Measurements from ENCODE around the gene KIAA1755.

The KIAA1755 gene

GRCh38 chr20:38207621-38208020 lies 52.9 kb downstream of the KIAA1755 start:
- Histone ChIP-seq H3K4me1 (ENCODE audit: insufficient read depth, insufficient read length) (no peaks in the 10 kb centered on the region), H3K4me3 (ENCODE audit: insufficient read length, low read depth) (no peak overlapping the region), H3K36me3 (ENCODE audit: insufficient read depth, insufficient read length, low read length) (no peaks in the 10 kb centered on the region), H3K9ac (ENCODE audit: insufficient read length, low read depth) (no peak overlapping the region), H3K27me3 (ENCODE audit: insufficient read depth, insufficient read length) (no peaks in the 10 kb centered on the region), H3K9me3 (ENCODE audit: insufficient read depth, low read length) (no peaks in the 10 kb centered on the region)
- TF ChIP-seq SUZ12 (IDR thresholded peaks at IDR 0.05; ENCODE audit: extremely low read depth, insufficient read depth, insufficient read length) (no peak), ZNF274 (IDR thresholded peaks at IDR 0.05; ENCODE audit: low read depth, low read length) (no peak), YY1 (IDR thresholded peaks at IDR 0.05; ENCODE audit: insufficient read depth, insufficient read length) (no peak)
- DNase-seq (ENCODE audit: low read depth, low spot score) = no peak

- H3K9me3 ChIP-seq (ENCODE audit: insufficient read depth, low read length) = no peaks in the 10 kb centered on the region
- no peak for DNase-seq (ENCODE audit: low read depth, low spot score)
Measured at GRCh38 chr20:38205001-38205400, 55.5 kb downstream of the KIAA1755 start.

DNA sequence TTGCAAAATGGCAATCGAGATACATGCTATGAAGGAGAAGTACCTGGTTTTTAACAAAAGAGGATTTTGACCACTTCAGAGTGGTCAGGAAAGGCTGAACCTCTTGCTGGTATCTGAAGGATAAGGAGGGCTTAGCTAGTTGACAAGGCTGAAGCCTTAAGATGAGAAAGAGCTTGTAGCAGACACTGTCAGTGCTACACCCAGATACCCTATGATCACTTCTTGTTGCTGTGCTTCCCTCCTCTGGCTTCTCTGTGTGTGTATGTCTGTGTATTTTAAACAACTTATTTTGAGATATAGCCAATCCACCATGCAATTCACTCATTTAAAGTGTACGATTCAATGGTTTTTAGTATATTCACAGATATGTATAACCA lies 56.6 kb downstream of the KIAA1755 start:
- no peaks in the 10 kb centered on the region for H3K36me3 ChIP-seq (ENCODE audit: insufficient read depth, insufficient read length, low read length)
- DNase-seq (ENCODE audit: low read depth, low spot score) = no peak
- H3K9me3 ChIP-seq (ENCODE audit: insufficient read depth, low read length) = no peaks in the 10 kb centered on the region
- no peak overlapping the region for H3K9ac ChIP-seq (ENCODE audit: insufficient read length, low read depth)
- TF ChIP-seq SUZ12 (IDR thresholded peaks at IDR 0.05; ENCODE audit: extremely low read depth, insufficient read depth, insufficient read length) = no peak
- TF ChIP-seq YY1 (IDR thresholded peaks at IDR 0.05; ENCODE audit: insufficient read depth, insufficient read length) = no peak
- no peak for TF ChIP-seq ZNF274 (IDR thresholded peaks at IDR 0.05; ENCODE audit: low read depth, low read length)
- no peak overlapping the region for H3K4me3 ChIP-seq (ENCODE audit: insufficient read length, low read depth)
- no peaks in the 10 kb centered on the region for H3K27me3 ChIP-seq (ENCODE audit: insufficient read depth, insufficient read length)
- H3K4me1 ChIP-seq (ENCODE audit: insufficient read depth, insufficient read length) = peaks cover 8% of the 10 kb centered on the region

More at GRCh38 chr20:38205001-38205400, 55.5 kb downstream of the KIAA1755 start:
- H3K27me3 ChIP-seq (ENCODE audit: insufficient read depth, insufficient read length) = no peaks in the 10 kb centered on the region
- H3K4me3 ChIP-seq (ENCODE audit: insufficient read length, low read depth) = no peak overlapping the region
- peaks cover 4% of the 10 kb centered on the region for H3K4me1 ChIP-seq (ENCODE audit: insufficient read depth, insufficient read length)
- no peaks in the 10 kb centered on the region for H3K36me3 ChIP-seq (ENCODE audit: insufficient read depth, insufficient read length, low read length)
- TF ChIP-seq YY1 (IDR thresholded peaks at IDR 0.05; ENCODE audit: insufficient read depth, insufficient read length) (no peak), ZNF274 (IDR thresholded peaks at IDR 0.05; ENCODE audit: low read depth, low read length) (no peak), SUZ12 (IDR thresholded peaks at IDR 0.05; ENCODE audit: extremely low read depth, insufficient read depth, insufficient read length) (no peak)
- H3K9ac ChIP-seq (ENCODE audit: insufficient read length, low read depth) = no peak overlapping the region

DNA sequence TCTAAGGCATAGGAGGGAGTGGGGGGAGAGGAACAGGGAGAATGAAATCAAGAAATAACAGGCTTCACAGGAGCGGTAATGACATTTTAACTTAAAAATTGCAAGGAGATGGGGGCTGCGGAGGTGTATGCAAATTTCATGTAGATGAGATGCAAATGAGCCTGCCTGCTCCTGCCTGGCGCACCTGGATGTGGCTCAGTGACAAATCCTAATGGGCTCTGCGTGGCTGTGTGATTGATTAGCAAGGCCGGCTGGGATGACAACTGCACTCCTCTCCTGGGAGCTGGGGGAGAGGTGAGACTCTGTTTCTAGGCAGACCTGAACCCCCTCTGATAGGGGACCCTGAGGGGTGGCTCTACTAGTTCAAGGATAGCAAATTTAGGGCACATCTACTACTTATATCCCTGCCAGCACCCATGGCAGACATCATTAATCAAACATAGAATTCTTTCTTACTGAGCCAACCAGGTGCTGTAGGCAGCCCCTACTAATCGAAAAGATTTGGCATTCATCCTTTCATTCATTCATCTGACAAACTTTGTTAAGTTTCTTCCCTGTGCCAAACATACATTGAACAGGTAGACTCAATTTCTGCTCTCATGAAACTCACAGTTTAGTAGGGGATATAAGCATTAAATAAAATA lies 57.1 kb downstream of the KIAA1755 start:
- Histone ChIP-seq H3K4me3 (ENCODE audit: insufficient read length, low read depth) (no peak overlapping the region), H3K4me1 (ENCODE audit: insufficient read depth, insufficient read length) (peaks cover 10% of the 10 kb centered on the region), H3K36me3 (ENCODE audit: insufficient read depth, insufficient read length, low read length) (no peaks in the 10 kb centered on the region), H3K9ac (ENCODE audit: insufficient read length, low read depth) (no peak overlapping the region), H3K9me3 (ENCODE audit: insufficient read depth, low read length) (no peaks in the 10 kb centered on the region), H3K27me3 (ENCODE audit: insufficient read depth, insufficient read length) (no peaks in the 10 kb centered on the region)
- no peak for TF ChIP-seq SUZ12 (IDR thresholded peaks at IDR 0.05; ENCODE audit: extremely low read depth, insufficient read depth, insufficient read length)
- no peak for TF ChIP-seq YY1 (IDR thresholded peaks at IDR 0.05; ENCODE audit: insufficient read depth, insufficient read length)
- TF ChIP-seq ZNF274 (IDR thresholded peaks at IDR 0.05; ENCODE audit: low read depth, low read length) = no peak
- no peak for DNase-seq (ENCODE audit: low read depth, low spot score)

GRCh38 chr20:38202982-38203293 lies 57.6 kb downstream of the KIAA1755 start:
- TF ChIP-seq YY1 (IDR thresholded peaks at IDR 0.05; ENCODE audit: insufficient read depth, insufficient read length) (no peak), ZNF274 (IDR thresholded peaks at IDR 0.05; ENCODE audit: low read depth, low read length) (no peak), SUZ12 (IDR thresholded peaks at IDR 0.05; ENCODE audit: extremely low read depth, insufficient read depth, insufficient read length) (no peak)
- no peaks in the 10 kb centered on the region for H3K36me3 ChIP-seq (ENCODE audit: insufficient read depth, insufficient read length, low read length)
- H3K27me3 ChIP-seq (ENCODE audit: insufficient read depth, insufficient read length) = no peaks in the 10 kb centered on the region
- H3K9me3 ChIP-seq (ENCODE audit: insufficient read depth, low read length) = no peaks in the 10 kb centered on the region
- H3K4me3 ChIP-seq (ENCODE audit: insufficient read length, low read depth) = no peak overlapping the region
- H3K9ac ChIP-seq (ENCODE audit: insufficient read length, low read depth) = no peak overlapping the region
- DNase-seq (ENCODE audit: low read depth, low spot score) = no peak
- peaks cover 13% of the 10 kb centered on the region for H3K4me1 ChIP-seq (ENCODE audit: insufficient read depth, insufficient read length)

DNA sequence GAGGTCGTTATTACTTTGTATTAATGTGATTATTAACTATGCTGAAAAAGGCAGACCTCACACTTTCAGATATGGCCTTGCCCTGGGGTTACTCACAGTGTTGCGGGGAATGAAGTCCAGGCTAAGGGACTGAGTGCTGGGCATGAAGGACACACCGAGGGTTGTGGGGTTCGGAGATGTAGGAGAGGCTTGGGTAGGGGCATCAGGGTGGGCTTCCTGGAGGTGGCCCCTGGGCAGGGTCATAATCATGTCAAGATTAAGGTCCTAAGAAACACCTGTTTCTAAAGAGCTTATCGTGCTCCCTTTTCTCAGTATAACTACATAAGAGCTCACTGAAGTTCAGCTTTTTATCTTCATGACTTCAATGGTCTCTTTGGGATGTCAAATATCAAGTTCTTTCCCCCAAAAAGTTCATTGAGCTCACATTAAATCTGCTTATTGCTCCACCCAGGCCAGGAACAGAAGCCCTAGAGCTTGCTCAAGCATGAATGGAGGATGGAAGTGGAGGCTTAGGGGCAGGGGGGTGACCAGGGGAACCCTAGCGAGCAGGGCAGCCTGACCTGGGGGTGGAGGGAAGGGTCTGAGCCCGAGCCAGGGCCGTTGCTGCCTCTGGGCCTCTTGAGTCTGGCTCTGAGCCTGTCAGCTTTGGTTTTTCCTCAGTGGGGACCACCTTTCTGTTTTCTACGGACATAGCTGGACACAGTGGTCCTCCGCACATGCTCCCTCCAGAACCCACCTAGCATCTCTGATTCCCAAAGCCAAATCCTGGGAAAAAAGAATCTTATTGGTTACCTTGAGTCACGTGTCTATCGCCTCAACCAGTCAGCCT lies 58.2 kb downstream of the KIAA1755 start:
- TF ChIP-seq ZNF274 (IDR thresholded peaks at IDR 0.05; ENCODE audit: low read depth, low read length) = no peak
- TF ChIP-seq YY1 (IDR thresholded peaks at IDR 0.05; ENCODE audit: insufficient read depth, insufficient read length) = no peak
- TF ChIP-seq SUZ12 (IDR thresholded peaks at IDR 0.05; ENCODE audit: extremely low read depth, insufficient read depth, insufficient read length) = no peak
- peaks cover 13% of the 10 kb centered on the region for H3K4me1 ChIP-seq (ENCODE audit: insufficient read depth, insufficient read length)
- no peak for DNase-seq (ENCODE audit: low read depth, low spot score)
- no peaks in the 10 kb centered on the region for H3K36me3 ChIP-seq (ENCODE audit: insufficient read depth, insufficient read length, low read length)
- no peak overlapping the region for H3K4me3 ChIP-seq (ENCODE audit: insufficient read length, low read depth)
- no peaks in the 10 kb centered on the region for H3K9me3 ChIP-seq (ENCODE audit: insufficient read depth, low read length)
- H3K27me3 ChIP-seq (ENCODE audit: insufficient read depth, insufficient read length) = no peaks in the 10 kb centered on the region
- no peak overlapping the region for H3K9ac ChIP-seq (ENCODE audit: insufficient read length, low read depth)

- H3K9me3 ChIP-seq (ENCODE audit: insufficient read depth, low read length) = no peaks in the 10 kb centered on the region
- no peak overlapping the region for H3K4me3 ChIP-seq (ENCODE audit: insufficient read length, low read depth)
- TF ChIP-seq SUZ12 (IDR thresholded peaks at IDR 0.05; ENCODE audit: extremely low read depth, insufficient read depth, insufficient read length) = no peak
- no peak for TF ChIP-seq YY1 (IDR thresholded peaks at IDR 0.05; ENCODE audit: insufficient read depth, insufficient read length)
- TF ChIP-seq ZNF274 (IDR thresholded peaks at IDR 0.05; ENCODE audit: low read depth, low read length) = no peak
- H3K4me1 ChIP-seq (ENCODE audit: insufficient read depth, insufficient read length) = peaks cover 13% of the 10 kb centered on the region
- no peaks in the 10 kb centered on the region for H3K36me3 ChIP-seq (ENCODE audit: insufficient read depth, insufficient read length, low read length)
- no peaks in the 10 kb centered on the region for H3K27me3 ChIP-seq (ENCODE audit: insufficient read depth, insufficient read length)
- DNase-seq (ENCODE audit: low read depth, low spot score) = no peak
- no peak overlapping the region for H3K9ac ChIP-seq (ENCODE audit: insufficient read length, low read depth)
Measured at GRCh38 chr20:38201356-38201755, 59.2 kb downstream of the KIAA1755 start.

Measured in NT2/D1 (cell line).